ENCODE results near the gene FHL3.

Gene FHL3

DNA sequence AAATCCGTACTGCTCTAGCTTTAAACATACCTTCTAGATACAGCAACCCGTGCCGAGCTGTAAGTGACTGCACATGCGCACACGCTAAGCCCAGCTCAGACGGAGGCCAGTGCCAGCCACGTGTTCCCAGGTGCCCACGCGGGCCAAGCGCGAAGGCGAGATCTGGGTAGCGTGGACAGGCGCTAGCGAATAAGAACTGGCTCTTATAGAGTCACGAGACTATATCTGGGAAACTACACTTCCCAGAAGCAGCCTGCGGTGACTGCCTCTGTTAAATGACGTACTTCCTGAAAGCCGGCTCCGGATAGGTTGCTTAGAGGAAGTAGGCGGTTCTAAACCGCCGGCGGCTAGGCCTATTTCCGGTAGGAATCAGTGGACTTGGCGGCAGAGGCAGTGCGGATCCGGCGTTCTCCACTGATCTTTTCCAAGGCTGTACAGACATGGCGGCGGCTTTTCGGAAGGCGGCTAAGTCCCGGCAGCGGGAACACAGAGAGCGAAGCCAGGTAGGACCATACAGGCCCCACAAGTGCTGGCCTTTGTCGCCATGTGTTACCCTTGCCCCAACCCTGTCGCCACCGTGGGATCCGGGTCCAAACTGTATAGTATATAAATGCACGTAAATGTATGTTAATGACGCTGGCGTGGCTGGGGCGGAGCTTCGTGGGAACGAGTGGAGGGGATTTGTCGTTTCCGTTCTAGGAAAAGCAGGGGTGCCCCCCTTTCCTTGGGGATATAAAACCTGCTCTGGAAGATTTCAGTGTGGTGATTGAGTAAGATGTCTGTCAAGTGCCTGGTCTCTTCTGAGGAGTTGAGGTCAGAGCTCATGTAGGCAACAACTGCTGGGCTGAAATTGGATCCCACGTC, 7.3 kb upstream of the FHL3 start, which contains the start of gene UTP11:
UTP11 (plus strand) TSS at position 372 of the 864 bp plus-strand sequence; CDS start at position 441, 69 bp downstream.
- peak; percentile 97 for DNase-seq

DNA sequence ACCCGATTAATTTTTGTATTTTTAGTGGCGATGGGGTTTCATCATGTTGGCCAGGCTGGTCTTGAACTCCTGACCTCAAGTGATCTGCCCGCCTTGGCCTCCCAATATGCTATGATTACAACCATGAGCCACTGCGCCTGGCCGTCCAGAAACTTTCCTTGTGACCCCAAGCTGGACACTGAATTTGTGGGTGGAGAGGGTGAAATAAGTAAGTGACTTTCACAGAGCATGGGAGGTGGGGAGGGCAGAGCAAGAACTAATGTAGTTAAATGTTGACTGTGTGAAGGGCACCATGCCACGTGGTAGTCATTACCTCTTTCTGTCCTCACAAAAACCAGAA, 4.5 kb upstream of the FHL3 start:
- DNase-seq: no peak

DNA sequence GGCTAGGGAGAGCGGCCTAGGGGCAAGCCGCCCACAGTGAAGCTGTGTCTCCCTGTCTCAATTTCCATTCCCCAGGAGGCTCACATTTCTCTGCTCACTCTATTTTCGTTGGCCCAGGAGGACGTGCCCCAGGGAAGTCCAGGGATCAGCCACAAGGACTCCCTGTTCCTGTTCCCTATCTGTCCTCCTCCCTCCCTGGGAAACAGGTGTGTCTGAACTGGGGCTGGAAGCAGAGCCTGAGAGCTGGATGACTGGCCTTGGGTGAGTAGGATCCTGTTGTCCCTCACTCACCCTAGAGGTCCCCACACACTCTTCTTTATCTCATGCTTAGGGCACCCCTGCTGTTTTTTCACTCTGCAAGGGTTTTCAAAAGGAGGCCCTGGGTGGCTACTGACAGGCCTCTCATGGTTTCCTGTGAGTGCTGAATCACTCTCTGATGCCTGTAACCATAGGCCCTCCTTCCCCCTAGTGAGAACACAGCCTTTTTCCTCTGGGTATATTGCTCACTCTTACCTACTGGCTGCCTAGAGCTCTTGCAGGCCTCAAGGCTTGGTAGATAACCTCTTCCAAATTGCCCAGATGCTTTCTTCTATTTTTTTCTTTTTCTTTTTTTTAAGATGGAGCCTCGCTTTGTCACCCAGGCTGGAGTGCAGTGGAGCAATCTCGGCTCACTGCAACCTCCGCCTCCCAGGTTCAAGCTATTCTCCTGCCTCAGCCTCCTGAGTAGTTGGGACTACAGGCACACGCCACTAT, 4.0 kb upstream of the FHL3 start:
- peak; percentile 60 for DNase-seq

DNA sequence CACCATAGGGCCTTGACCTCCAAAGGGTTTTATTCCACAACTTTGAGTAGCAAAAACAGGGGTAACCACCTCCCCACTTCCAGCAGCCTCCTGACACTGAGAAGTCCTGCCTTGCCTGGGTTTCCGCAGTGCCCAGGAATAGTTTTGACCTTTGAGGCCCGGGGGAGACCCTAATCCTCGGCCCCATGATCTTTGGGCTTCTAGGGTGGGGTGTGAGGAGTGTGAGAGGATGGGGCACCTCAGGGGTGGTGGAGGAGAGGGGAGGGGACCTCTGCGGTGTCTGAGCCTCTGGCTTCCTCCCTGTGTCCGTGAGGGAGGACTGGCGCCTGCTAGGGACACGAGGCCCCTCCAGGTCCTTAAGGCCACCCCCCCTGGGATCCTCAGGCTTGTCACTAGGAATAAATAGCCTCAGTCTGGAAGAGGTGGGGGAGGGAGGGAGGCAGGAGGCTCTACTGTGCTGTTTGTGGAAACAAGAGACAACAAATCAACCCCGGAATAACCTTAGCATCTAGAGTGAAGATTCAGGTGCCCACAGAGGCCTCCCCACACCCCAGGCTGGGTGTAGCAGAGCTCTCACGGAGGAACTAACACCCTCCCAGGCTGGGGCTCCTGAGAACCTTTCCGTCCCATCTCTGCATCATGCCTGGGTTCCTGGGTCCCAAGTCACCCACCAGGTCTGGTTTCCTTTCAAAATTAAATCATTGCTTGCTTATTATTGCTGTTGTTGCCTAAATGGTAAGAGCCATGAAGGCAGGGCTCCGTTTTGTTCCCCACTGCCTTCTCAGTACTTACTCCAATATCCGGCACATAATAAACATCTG, 904 bp upstream of the FHL3 start:
- DNase-seq: no peak

DNA sequence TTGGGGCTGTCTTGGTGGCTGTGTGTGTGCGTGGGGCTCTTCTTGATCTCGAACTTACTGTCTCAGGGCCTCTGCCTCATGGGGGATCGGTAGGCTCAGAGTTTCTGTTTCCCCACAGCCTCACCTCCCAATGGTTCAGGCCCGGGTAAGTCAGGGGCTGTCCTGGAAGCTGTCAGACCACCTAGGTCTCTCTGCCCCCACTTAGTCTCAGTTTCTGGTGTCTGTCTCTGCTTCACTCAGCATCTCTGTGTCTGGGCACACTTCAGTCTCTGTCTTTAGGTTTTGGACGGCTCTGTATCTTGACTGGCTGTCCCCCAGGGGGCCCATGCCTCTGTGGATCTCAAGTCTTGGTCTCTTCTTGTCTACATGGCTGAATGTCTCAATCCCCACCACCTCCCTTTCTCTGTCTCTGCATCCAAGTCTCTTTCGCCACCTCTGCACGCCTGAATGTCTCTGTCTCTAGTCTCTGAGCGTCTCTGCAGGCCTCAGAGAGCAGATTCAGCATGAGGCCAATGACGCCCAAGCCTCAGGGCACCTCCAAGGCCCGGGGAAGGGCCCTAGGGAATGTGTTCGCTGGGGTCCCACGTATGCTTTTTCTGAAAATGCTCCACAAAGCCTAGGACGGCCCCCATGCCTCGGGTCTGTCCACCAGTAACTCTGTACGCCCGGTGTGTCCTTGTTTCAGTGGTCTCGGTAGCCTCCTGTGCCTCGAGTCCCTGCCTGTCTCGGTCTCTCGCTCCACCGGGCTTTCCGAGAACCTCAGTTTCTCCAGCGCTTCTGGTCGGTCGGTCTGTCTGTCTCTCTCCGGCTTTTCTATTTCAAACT, 818 bp downstream of the FHL3 start:
- no peak for DNase-seq

DNA sequence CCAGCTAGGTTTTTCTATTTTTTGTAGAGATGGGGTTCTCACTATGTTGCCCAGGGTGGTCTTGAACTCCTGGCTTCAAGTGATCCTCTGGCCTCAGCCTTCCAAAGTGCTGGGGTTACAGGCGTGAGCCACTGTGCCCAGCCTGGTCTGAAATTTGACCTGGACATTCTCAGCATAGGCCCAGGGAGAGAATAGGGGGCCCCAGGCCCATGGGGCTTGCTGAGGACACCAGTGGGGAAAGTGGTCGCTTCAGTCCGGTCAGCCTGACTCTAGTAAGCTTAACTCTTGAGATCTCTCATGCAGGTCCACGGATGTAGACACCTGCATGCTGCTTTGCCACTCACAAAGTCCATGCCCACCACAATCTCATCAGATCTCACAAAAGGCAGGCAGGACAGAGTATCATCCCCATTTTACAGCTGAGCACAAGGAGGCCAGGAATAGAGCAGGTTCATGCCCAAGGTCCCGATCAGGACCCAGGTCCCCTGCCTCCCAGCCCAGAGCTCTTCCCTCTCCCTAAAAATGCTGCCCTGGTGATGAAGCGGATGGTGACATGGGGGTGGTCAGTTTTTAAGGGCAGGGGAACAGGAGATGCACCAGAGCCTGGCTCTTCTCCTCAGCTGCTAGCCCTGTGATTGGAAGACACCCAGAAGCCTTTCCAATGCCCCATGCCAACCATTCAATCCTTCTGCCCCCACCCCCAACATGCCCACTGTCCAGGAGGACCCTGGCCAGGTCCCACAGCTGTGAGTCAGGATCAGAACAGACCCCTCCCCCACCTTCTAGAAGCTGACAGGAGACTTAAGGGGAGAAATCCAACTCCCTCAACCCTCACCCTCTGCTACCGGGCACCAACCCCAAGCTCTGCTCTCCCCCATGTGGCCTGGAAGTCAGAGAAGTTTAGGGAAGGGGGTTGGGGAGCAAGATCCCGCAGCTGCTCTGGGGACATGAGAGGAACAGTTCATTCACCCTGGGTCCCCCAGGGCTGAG, 1.8 kb downstream of the FHL3 start:
- no peak for DNase-seq

DNA sequence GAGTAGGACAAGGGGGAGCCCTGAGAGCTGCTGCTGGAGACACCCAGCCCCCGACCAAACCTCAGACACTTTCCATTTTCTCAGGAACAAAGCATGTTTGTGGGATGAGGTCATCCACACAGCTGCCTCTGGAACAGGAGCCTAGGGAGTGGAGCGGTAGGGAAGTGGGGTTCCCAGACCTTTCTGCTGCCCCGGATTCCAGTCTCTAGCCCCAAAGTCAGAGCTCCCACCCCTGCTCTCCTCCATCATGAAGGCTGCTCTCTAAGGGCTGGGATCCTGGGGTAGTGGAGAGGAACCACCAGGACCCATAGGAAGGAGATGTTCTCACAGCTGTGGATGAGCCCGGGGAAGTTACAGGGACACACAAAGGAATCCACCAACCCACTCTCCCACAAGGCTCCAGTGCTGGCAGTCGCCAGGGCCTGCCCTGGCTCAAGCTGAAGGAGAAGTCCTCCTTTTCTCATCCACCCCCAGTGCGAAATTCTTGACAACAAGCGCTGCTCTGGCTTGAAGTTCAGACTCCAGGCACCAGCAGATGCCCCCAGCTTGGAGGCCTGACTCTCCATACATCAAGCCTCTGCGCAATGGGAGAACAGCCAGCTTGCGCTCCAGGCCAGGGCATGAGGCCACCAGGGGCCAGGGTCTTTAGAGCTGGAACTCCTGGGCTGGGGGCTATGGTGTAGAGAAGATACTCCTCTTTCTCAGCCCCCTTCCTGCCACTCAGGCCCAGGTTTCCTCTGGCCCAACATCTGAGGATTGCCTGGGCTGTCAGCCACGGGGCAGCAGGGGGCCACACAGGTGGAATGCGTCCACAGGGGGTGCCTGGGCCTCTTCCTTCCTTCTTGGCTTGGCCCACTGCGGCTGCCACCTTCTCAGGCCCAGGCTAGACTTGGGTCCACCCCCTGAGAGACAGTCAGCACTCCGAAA, 4.5 kb downstream of the FHL3 start:
- DNase-seq: no peak

DNA sequence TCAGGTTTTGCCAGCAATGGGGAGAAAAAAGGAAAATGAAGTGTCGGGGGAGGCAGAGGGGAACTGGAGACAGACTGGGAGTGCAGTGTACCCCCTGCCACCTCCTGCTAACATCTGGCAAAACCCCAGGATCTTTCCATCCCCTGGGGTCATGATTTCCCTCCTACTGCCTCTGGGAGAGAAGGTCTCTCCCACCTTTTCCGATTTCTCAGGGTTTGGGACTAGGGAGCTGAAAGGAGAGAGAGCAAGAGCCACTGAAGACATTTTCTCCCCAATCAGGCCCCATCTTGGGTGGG, 5.1 kb downstream of the FHL3 start:
- DNase-seq: no peak

DNA sequence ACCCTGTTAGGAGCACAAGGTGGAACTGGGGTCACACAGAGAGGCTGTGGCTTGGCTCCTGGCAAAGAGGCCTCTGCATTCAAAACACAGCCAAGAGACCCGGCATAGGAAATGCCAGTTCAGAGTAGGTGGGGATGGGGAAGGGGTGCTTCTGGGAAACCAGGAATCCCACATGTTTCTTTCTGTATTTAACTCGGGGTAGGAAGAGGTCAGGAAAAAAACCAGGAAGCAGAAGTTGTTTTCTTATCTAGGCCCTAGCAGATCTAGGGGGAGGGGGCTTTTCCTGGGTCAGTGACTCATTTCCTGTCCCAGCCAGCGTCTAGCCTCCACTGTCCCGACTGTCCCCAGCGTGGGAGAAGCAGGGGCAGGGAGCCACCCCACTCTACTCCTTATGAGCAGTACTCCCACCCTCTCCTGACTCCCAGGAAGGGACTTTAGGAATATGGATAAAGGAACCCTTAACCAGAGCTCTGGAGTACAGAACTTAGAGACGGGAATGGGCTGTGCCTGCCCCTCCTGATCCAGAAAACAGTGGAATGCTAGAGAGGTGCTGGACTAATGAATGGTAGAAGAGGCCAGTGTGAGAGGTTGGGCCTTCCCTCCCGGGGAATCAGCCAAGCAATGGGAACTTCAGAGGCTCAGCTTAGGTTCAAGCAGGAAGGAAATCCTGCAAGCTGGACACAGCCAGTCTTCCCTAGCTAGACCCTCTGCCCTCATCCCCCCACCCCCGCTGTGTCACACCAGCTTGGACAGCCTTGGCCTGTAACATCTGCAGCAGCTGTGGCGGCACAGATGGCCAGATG, 5.7 kb downstream of the FHL3 start:
- peak; percentile 7 for DNase-seq

DNA sequence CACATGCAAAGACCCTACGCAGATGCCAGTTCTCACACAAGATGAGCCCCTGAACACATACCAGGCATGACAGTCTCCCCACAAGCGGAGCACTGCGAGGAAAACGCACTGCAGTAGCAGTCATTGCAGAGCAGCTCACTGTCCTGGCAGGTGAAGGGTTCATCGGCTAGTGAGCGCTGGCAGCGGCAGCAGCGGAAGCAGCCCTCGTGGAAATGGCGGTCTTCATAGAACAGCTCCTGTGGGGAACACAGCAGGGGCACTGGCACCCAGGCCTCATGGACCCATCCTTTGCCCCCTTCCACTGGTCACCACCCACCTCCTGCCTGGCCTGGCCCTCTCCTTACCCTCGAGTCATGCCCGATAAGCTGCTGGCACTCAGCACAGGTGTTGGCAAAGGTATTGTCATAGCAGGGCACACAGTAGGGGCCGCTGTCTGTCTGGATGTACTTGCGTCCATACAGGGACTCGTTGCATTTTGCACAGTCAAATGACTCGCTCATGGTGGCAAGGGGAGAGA, 6.3 kb downstream of the FHL3 start:
- DNase-seq: no peak

DNA sequence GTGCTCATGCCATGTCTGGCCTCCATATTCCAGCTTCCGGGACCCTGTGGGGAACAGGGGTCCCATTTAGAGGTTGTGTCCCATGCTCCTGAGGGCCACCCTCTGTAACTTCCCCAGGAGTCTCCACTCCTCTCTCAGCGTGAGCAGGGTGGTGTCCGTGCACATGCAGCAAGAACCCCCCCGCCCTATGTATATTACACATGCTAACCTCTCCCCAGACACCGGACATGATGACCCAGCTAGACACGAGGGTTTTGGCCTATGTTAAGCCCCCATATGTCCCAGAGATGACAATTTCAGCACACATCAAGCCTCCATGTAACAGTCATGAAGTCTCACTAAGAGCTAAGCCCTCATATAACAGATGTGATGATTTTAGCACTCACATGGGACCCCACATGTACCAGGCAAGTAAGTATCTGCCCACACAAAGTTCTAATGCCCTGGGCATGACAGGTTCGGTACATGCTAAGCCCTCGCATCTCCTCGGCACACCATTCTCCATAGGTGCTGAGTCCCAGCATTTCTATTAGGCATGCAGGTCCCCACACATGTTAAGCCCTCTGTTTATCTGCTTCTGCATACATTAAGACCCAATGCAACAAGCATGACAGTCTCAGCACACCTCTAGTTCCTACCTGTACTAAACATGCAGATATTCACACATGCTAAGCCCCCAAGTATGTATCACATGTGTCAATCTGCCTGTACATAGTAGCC, 7.1 kb downstream of the FHL3 start:
- DNase-seq: no peak

DNA sequence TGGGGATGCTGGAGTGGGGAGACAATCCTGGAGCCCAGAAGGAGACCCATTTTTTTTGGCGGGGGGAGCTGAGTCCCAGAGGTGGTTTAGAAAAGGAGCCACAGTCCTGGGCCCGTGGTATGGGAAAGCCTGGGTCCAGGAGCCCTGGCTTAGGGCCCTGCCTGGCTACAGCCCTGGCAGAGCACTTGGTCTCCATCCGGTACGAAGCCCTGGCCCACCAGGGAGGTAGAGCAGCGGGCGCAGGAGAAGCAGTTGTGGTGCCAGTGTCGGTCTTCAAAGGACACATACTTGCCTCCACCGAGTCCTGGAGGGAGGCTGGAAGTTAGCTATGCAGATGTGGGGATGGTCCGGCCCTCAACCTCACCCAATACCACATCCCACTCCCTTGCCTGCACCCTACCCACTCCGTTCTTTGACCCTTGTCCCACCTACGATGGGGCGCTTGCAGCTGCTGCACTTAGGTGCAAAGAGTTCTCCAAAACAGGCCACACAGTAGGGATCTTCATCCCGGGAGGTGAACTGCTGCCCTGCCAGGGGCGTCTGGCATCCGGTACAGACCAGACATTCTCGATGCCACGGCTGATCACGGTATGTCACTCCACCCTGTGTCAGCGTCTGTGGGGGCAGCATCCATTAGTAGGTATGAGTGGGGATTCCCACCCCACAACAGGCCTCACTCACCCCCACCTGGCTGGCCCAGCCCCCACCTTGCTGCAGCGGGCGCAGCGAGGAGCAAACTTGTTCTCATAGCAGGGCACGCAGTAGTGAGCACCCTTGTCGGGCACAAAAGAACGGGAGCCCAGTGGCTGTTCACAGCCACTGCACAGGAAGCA, 7.8 kb downstream of the FHL3 start:
- DNase-seq: no peak

DNA sequence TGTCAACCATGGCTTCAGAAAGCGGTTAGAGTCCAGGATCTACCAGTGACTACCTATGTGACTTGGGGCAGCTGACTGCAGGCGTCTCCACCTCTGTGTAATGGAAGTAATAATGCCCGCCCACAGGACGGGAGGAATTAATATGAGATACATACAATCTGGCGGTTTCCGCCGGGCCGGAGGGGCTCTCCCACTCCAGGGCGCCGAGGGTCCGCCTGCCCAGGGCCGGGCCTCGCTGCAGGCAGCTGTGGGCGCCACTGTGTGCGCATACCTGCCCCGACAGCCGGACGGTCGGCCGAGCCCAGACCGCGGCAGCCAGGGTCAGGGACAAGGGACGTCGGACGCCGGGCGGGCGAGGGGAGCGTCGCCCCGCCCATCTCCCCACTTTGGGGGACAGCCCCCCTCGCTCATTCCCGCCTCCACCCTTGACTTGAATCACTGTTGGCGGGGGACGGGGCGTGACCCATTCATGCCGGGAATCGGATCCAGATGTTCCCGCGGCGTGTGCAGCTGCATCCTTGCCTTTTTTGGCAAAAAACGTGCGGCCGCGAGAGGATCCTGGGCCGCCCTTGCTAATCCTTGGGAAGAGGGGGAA, 9.5 kb downstream of the FHL3 start:
- peak; percentile 32 for DNase-seq

DNA sequence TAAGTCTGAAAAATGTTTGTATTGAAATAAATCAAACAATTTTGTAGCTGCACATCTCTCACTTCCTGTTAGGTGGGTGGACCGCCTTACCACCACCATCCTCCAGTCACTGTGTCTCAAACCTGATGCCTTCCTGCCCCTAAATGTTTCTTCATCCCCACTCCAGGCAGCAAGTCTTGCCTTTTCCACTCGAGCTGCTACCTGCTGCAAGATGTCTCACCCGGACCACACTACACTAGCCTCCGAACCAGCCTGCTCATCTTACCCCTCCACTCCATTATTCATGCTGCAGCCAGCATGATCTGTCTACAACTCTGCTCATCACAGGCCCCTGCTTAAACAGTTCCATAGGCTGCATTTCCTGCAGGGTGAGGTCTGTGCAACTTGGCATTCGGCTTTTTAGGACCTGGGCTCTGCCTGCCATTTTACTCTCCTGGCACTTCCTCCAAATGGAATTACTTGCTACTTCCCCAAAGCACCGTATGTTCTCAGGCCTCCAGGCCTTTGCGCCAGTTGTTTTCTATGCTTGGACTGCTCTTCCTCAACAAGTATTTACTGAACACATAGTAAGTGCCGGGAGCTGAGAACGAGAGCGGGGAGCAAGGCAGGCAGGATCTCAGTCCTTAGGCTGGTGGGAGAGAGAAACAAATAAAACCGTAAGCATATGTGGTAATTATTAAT, 10.3 kb downstream of the FHL3 start:
- no peak for DNase-seq

DNA sequence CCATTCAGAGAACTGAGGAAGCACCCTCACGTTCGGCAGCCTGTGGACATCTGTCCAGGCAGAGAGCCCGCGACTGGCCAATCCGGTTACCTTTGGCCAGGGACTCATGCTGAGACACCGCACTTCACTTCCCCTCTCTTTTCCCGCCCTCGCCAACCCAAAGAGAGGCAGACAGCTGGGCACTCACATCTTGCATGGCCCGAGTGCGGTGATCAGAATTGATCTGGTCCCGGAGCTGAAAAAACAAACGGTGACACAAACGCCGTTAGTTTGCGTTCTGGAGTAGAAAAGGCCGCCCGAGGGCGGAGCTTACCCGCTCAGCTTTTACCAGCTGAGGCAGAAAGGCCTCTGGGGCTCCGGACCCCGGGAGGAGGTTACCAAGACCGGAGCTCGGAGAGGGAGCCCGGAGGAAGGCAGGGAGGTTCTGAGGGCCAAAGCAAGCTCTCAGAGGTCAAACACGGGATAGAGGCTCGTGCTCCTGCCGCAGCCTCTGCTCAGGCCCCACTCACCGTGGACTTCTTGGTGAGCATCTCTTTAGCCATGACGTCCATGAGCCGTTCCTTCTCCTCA, 15.9 kb downstream of the FHL3 start:
- peak; percentile 43 for DNase-seq

DNA sequence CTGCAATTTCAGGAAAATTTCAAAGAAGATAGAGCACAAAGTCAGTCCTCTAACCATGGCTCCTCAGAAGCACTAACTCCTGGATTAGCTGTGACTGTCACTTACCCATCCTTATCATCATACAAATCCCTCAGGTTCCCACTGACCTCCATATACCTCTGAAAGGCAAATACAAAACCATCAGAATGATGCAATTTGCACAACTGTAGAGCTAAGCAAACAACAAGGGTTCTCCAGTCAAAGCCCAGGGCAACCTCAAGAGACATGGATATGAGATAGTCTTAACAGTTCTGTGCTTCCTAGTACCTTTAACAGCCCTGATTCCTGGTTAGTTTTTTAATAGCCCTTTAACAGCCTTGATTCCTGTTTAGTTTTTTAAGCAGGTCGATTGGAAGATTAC, 17.6 kb downstream of the FHL3 start:
- DNase-seq: no peak

Measured in CD4-positive, alpha-beta T cell treated with Interleukin-17A for 1 hour (primary cell).